GM23248 (cell line): Measurements from ENCODE around the gene BTNL9. TPM values are rescaled to one million over a fixed set of nuclear protein-coding genes. Genes with fewer than 3 reads are reported as not detected.

Experiments
- DNase-seq: peaks from one replicate; pipeline ENCODE4 v3.0.0-alpha.2; 2015
- H2AFZ ChIP-seq: fragments of 200-600 bp; sonication (generic); 2 replicates; pipeline ENCODE4 v1.6.1; 2016; ENCODE audit warnings: antibody characterized with exemption
- H3F3A ChIP-seq: fragments of 200-600 bp; sonication (generic); 2 replicates; pipeline ENCODE4 v1.6.1; 2016; ENCODE audit warnings: mild to moderate bottlenecking, antibody characterized with exemption, mixed run types; ENCODE audit not compliant: insufficient read depth
- H3K27ac ChIP-seq: fragments of 200-600 bp; sonication (generic); 2 replicates; pipeline ENCODE4 v1.5.1; 2016; ENCODE audit warnings: mild to moderate bottlenecking
- H3K27me3 ChIP-seq: fragments of 200-600 bp; sonication (generic); replicated peaks from 2 replicates; pipeline ENCODE4 v1.6.1; 2016; ENCODE audit warnings: mild to moderate bottlenecking; ENCODE audit not compliant: insufficient read depth
- H3K36me3 ChIP-seq: fragments of 200-600 bp; sonication (generic); 2 replicates; pipeline ENCODE4 v1.6.1; 2016; ENCODE audit warnings: low read depth, mild to moderate bottlenecking
- H3K4me1 ChIP-seq: fragments of 200-600 bp; sonication (generic); 2 replicates; pipeline ENCODE4 v1.6.1; 2016; ENCODE audit warnings: mild to moderate bottlenecking; ENCODE audit not compliant: insufficient read depth
- H3K4me2 ChIP-seq: fragments of 200-600 bp; sonication (generic); one replicate; pipeline ENCODE4 v1.6.1; 2016; ENCODE audit warnings: mild to moderate bottlenecking; ENCODE audit not compliant: unreplicated experiment
- H3K4me3 ChIP-seq: fragments of 200-600 bp; sonication (generic); 2 replicates; pipeline ENCODE4 v1.5.1; 2016; ENCODE audit warnings: mild to moderate bottlenecking
- H3K79me2 ChIP-seq: fragments of 200-600 bp; sonication (generic); 2 replicates; pipeline ENCODE4 v1.6.1; 2016; ENCODE audit warnings: mild to moderate bottlenecking; ENCODE audit not compliant: insufficient read depth
- H3K9ac ChIP-seq: fragments of 200-600 bp; sonication (generic); 2 replicates; pipeline ENCODE4 v1.6.1; 2016; ENCODE audit warnings: mild to moderate bottlenecking
- H3K9me2 ChIP-seq: fragments of 200-600 bp; sonication (generic); 2 replicates; pipeline ENCODE4 v1.6.1; 2016; ENCODE audit warnings: mixed run types, mild to moderate bottlenecking, moderate library complexity; ENCODE audit not compliant: insufficient read depth
- H3K9me3 ChIP-seq: fragments of 200-600 bp; sonication (generic); one replicate; pipeline ENCODE4 v1.6.1; 2017; ENCODE audit warnings: low read depth
- H4K20me1 ChIP-seq: fragments of 200-600 bp; sonication (generic); 2 replicates; pipeline ENCODE4 v1.6.0; 2016; ENCODE audit not compliant: insufficient read depth
- EZH2 ChIP-seq: fragments of 200-600 bp; sonication (generic); IDR thresholded peaks from 2 replicates; pipeline ENCODE4 v1.6.1; 2018; ENCODE audit warnings: antibody characterized with exemption, mild to moderate bottlenecking; ENCODE audit not compliant: insufficient read depth, poor library complexity, severe bottlenecking
- EZH2phosphoT487 ChIP-seq: fragments of 200-600 bp; sonication (generic); IDR thresholded peaks from 2 replicates; pipeline ENCODE4 v1.6.1; 2018; ENCODE audit warnings: antibody characterized with exemption, moderate library complexity, mild to moderate bottlenecking, low read depth; ENCODE audit not compliant: insufficient read depth
- WGBS, 2 experiments: methylation state at CpG; one replicate each; pipeline ENCODE4 v1.1.6; 2015 to 2017; ENCODE audit warnings: low lambda C conversion rate in 2 of 2, low coverage in 1 of 2; ENCODE audit errors: missing lambda C conversion rate in 2 of 2; 5-methylcytosine and 5-hydroxymethylcytosine counted together
- in situ Hi-C: fragments of 300-500 bp; cut with MboI; formaldehyde crosslinking; loops from 2 replicates; pipeline ENCODE4 v1.15.0; 2020
- polyA plus RNA-seq: library from polyadenylated mRNA; unstranded; fragments of >200 nt; fragmentation: Nextera tagmentation; extraction: Ambion mirVana; gene quantifications from 2 replicates; pipeline ENCODE4 v1.2.1, GENCODE V29; 2016
- total RNA-seq: library from RNA; depleted of rRNA; stranded (reverse); fragments of >200 nt; shearing (Covaris generic); gene quantifications from 2 replicates; pipeline ENCODE4 v1.2.3, GENCODE V29; 2014

Gene BTNL9
- total and polyA plus RNA-seq, 2 experiments from 2014 or later, result not detected

GRCh38 chr5:181037365-181037861 is 2.7 kb upstream of the BTNL9 start:
- Histone ChIP-seq H3K4me2 (no peak overlapping the region), H3F3A (no peaks in the 10 kb centered on the region), H2AFZ (no peak overlapping the region), H3K4me1 (no peaks in the 10 kb centered on the region), H3K4me3 (no peak overlapping the region), H3K79me2 (no peaks in the 10 kb centered on the region), H3K27me3 (peaks cover 27% of the 10 kb centered on the region), H3K9me2 (no peaks in the 10 kb centered on the region), H3K9ac (no peak overlapping the region), H3K9me3 (no peaks in the 10 kb centered on the region), H4K20me1 (no peaks in the 10 kb centered on the region), H3K27ac (no peak overlapping the region), H3K36me3 (no peaks in the 10 kb centered on the region)
- in situ Hi-C loops, result loop anchor here (25.0 kb wide), 3 partner anchors 100 to 900 kb away; no protein-coding TSS in a partner anchor
- TF ChIP-seq EZH2phosphoT487, result no peak
- no peak for TF ChIP-seq EZH2
- 30 to 34% methylated on average over 4 of the region's 4 CpGs for WGBS, 2 experiments
- DNase-seq, result no peak

- H3F3A ChIP-seq, result no peaks in the 10 kb centered on the region
- no peak overlapping the region for H3K27ac ChIP-seq
- no peaks in the 10 kb centered on the region for H3K36me3 ChIP-seq
- H3K27me3 ChIP-seq, result peaks cover 28% of the 10 kb centered on the region
- no peak overlapping the region for H3K4me3 ChIP-seq
- 33 to 44% methylated on average over 8 of the region's 8 CpGs for WGBS, 2 experiments
- H4K20me1 ChIP-seq, result no peaks in the 10 kb centered on the region
- H3K4me2 ChIP-seq, result no peak overlapping the region
- H3K9ac ChIP-seq, result no peak overlapping the region
- DNase-seq, result no peak
- TF ChIP-seq EZH2phosphoT487 (no peak), EZH2 (no peak)
- no peaks in the 10 kb centered on the region for H3K79me2 ChIP-seq
- in situ Hi-C loops, result loop anchor here (25.0 kb wide), 3 partner anchors 102 to 902 kb away; no protein-coding TSS in a partner anchor
- H3K9me2 ChIP-seq, result no peaks in the 10 kb centered on the region
- no peaks in the 10 kb centered on the region for H3K4me1 ChIP-seq
- no peaks in the 10 kb centered on the region for H3K9me3 ChIP-seq
- H2AFZ ChIP-seq, result no peak overlapping the region
These were observed 595 bp upstream of the BTNL9 start for GRCh38 chr5:181039471-181039870.

DNA sequence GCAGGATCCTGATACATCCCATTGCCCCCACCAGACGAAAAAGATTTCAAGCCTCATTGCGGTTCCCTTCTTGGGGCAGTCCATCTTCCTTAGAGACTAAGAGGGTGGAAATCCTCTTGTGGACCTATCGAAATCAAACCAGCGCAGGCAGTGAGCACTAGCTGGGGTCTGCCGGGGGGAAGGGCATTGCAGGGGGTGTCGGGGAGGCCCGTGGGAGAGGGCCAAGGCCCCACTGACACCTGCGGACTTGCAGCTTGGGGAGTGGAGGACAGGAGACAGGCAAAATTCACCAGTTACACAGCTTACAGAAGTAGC is 522 bp downstream of the BTNL9 start:
- Histone ChIP-seq H3K36me3 (no peaks in the 10 kb centered on the region), H3F3A (no peaks in the 10 kb centered on the region), H3K79me2 (no peaks in the 10 kb centered on the region), H3K9me3 (no peaks in the 10 kb centered on the region), H3K4me3 (no peak overlapping the region), H3K4me2 (no peak overlapping the region), H3K9ac (no peak overlapping the region), H3K27ac (no peak overlapping the region), H3K9me2 (no peaks in the 10 kb centered on the region), H4K20me1 (no peaks in the 10 kb centered on the region), H3K4me1 (no peaks in the 10 kb centered on the region), H2AFZ (no peak overlapping the region), H3K27me3 (peaks cover 28% of the 10 kb centered on the region)
- DNase-seq, result no peak
- in situ Hi-C loops, result loop anchor here (25.0 kb wide), 3 partner anchors 103 to 903 kb away; no protein-coding TSS in a partner anchor
- 43 to 45% methylated on average over 8 of the region's 8 CpGs for WGBS, 2 experiments
- no peak for TF ChIP-seq EZH2phosphoT487
- TF ChIP-seq EZH2, result no peak

DNA sequence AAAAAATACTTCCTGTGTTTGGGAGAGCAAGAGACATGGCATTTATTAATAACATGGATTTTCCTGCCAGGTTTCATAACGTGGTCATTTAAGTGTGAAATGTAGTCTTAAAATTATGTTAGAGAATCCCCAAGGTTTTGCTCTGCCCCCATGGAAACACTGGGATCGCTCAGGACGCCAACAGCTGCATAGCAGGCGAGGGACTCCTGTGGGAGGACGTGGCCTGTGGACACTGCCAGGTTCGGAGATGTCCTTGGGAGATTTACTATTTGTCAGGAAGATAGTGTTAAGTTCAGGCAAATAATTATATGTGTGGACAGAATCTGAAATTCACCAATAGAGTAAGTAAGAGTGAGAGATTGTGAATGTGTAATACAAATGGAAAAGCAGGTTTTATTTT is 977 bp downstream of the BTNL9 start:
- Histone ChIP-seq H4K20me1 (no peaks in the 10 kb centered on the region), H3K9me2 (no peaks in the 10 kb centered on the region), H3K9me3 (no peaks in the 10 kb centered on the region), H3K4me2 (no peak overlapping the region), H3K9ac (no peak overlapping the region), H3F3A (no peaks in the 10 kb centered on the region), H2AFZ (no peak overlapping the region), H3K27me3 (peaks cover 28% of the 10 kb centered on the region), H3K36me3 (no peaks in the 10 kb centered on the region), H3K27ac (no peak overlapping the region), H3K4me1 (no peaks in the 10 kb centered on the region), H3K4me3 (no peak overlapping the region), H3K79me2 (no peaks in the 10 kb centered on the region)
- 12 to 15% methylated on average over 6 of the region's 6 CpGs for WGBS, 2 experiments
- TF ChIP-seq EZH2phosphoT487, result no peak
- no peak for TF ChIP-seq EZH2
- in situ Hi-C loops, result loop anchor here (25.0 kb wide), 3 partner anchors 104 to 904 kb away; no protein-coding TSS in a partner anchor
- DNase-seq, result no peak
